Suppressor macrophage (primary cell): Measurements from ENCODE around the gene GFPT1.
"Not testable (repeated sequence)": the region's sequence is repeated elsewhere in the genome, so short reads cannot be mapped to it uniquely, and the experiment has no call there.

Experiments used
- DNase-seq, 4 experiments: peaks; one replicate each; pipeline ENCODE4 v3.0.0-alpha.2; 2020 to 2022

GFPT1 gene

GRCh38 chr2:69383176-69383812, 3.7 kb downstream of the GFPT1 start:
- no peak for DNase-seq

GRCh38 chr2:69382547-69382946, 4.5 kb downstream of the GFPT1 start:
- no peak for DNase-seq

- DNase-seq: peak; percentile 14 to 48 (median 28)
Measured at GRCh38 chr2:69381337-69381737, 5.7 kb downstream of the GFPT1 start.

- DNase-seq: peak in 1 of 4 experiments; percentile 8
Measured at GRCh38 chr2:69380072-69380917, 6.7 kb downstream of the GFPT1 start.

DNA sequence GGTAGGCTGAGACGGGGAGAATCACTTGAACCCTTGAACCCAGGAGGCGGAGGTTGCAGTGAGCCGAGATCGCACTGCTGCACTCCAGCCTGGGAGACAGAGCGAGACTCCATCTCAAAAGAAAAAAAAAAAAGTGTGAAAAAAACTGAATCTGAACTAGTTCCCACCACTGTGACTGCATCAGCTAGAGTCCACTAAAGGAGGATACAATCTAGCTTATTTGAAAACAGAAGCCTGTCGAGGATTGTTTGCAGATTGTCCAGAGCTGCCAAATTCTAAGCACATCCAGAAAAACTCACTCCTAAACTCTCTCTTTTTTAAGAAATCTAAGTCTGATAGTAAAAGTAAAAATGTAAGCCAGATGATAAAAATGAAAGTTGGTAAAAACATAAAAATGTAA, 10.6 kb downstream of the GFPT1 start:
- no peak for DNase-seq

DNA sequence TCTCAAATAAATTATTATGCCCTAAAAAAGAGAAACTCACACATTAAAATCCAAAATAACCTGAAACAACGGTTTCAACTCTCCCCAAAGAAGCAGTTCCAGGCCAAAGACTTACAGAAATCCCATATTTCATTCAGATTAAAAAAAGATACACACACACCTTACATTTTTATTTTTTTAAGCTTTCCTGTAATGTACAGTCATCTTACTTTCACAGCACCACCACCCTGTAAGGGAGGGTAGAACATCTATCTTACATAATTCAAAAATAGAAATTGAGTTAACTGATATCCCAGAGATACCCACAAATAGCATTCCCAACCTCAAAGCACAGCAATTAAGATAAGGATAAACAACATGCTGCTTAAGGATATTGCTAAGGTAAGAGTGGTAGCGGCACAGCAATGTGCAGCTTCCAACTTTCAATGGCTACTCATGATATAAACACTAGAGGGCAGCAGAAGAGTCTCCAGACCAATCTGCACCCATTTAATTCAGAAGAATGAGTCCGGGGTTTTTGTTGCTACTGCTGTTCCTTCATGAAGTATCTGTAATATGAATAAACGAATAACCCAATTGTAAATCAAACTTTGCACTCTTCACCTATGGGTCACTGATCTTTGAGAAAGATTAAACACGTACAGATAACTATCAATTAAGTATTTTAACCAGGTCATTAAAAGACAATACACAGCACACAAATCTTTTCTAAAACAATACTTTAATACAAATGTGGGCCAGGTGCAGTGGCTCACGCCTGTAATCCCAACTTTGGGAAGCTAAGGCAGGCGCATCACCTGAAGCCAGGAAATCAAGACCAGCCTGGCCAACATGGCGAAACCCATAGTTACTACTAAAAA, 11.3 kb downstream of the GFPT1 start:
- DNase-seq: peak; percentile 27 to 63 (median 46)

GRCh38 chr2:69372767-69373166, 14.3 kb downstream of the GFPT1 start:
- DNase-seq: no peak

- DNase-seq: no peak
Measured at GRCh38 chr2:69369802-69370201, 17.2 kb downstream of the GFPT1 start.

DNA sequence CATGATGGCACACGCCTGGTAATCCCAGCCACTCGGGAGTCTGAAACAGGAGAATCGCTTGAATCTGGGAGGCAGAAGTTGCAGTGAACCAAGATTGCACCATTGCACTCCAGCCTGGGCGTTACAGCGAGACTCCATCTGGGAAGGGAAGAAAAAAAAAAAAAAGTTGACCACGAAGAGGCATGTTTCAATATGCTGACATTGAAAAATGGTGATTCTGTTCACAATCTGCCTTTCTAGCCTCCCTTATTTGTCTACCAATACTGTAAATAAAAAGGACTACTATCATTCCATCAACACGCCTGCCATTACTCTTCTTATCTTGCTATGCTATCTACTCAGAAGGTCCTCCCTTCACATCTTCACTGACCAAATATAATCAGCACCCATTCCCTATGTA, 18.4 kb downstream of the GFPT1 start:
- DNase-seq: no peak

DNA sequence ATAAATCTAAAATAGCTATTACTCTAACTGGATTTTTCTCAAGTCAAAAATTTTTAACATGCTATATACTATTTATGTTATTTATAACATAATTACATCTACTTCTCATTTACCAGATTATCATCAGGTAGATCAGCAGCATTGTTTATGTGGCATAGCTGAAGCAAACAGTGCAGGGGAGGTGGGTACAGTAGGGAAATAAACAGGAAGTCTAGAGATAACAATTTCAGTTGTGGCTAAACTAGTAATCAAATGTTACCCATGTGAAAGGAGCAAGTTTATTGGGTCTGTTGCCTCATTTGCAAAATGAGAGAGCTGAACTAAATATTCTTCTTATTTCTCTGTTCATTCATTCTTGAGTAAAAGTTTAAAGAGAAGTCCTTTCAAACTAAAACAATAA, 27.7 kb downstream of the GFPT1 start:
- DNase-seq: no peak

- no peak for DNase-seq
Measured at GRCh38 chr2:69358914-69359313, 28.1 kb downstream of the GFPT1 start.

DNA sequence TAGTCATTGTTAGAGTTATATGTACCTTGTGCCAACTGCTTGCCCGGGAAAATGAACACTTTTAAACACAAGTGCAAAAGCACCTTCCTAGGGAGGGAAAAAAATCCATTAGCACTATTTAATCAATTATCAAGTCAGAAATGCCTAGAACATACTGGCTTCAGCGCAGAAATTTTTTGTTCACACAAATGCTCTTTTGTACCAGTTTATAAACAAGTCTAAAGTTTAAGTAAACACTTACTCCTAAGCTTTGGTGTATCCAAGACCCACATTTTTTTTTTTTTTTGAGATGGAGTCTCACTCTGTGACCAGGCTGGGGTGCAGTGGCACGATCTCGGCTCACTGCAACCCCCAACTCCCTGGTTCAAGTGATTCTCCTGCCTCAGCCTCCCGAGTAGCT, 30.6 kb downstream of the GFPT1 start:
- no peak for DNase-seq

- not testable (repeated sequence) for DNase-seq
Measured at GRCh38 chr2:69354976-69355375, 32.1 kb downstream of the GFPT1 start.

DNA sequence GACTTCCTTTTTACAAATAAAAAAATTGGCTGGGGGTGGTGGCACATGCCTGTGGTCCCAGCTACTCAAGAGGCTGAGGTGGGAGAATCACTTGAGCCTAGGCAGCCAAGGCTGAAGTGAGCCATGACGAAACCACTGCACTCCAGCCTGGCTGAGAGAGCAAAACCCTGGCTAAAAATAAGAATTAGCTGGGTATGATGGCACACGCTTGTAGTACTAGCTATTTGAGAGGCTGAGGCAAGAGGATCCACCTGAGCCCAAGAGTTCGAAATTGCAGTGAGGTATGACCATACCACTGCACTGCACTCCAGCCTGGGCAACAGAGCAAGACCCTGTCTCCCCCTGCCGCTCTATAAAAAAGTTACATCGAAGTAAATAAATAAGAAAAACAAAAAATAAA, 33.7 kb downstream of the GFPT1 start:
- peak in 1 of 4 experiments; percentile 11 for DNase-seq

DNA sequence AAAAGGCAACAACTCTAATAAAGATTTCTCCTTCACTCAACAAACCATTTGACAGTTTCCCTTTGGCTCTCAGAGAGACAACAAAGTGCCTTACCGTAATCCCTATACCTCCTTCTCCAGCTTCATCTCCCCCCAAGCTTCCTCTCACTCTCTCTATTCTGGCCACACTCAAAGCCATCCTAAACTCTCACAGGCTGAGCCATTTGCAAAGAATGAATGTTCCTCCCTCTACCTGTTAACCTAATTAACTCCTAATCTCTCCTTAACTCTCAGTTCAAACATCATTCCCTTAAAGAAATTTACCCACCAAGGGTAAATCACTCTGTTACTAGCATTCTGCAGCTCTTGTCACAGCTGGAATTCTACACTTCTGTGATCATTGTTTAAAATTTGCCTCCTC, 38.2 kb downstream of the GFPT1 start:
- DNase-seq: no peak

- DNase-seq: peak in 1 of 4 experiments; percentile 2
Measured at GRCh38 chr2:69345434-69345833, 41.6 kb downstream of the GFPT1 start.

DNA sequence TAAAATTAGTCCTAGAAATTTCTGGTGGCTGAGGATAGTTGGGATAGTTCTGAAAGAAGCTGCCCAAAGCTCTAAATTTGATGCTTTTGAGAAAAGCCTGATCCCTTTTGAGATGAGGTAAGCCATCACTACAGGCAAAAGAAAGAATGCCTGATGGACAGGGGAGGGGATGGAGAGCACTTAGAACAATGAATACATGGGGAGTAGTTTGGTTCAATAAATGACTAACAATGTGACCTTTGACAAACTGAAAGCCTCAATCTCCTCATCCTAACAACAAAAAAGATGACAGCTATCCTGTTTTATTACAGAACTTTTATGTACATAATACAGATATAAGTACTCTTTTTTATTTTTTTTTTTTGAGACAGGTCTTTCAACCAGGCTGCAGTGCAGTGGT, 42.7 kb downstream of the GFPT1 start:
- no peak for DNase-seq

DNA sequence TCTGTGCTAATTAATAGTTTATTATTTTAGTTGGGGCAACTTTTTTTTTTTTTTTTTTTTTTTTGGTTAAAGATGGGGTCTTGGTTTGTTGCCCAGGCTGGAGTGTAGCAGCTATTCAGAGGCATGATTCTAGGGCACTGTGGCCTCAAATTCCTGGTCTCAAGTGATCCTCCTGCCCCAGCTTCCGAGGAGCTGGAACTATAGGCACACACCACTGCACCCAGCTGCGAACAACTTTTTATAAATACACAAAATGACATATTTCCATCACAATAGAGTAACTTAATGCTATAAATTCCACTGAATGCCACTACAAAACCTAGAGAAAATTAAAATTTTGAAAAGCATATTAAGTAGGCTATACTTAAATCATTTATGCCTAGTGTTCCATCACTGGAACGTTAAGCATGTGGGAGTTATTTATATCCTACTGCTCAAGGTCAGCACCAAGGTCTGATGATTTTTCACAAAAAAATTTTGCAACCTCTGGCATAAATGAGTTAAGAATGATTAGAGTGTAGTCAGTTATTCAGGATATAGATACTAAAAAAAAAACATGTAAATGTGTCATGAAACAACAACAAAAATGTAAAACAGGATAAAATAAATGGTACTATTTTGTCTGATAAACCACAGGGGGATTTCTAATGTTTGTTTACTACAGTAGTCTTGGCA, 46.8 kb downstream of the GFPT1 start:
- DNase-seq: no peak

DNA sequence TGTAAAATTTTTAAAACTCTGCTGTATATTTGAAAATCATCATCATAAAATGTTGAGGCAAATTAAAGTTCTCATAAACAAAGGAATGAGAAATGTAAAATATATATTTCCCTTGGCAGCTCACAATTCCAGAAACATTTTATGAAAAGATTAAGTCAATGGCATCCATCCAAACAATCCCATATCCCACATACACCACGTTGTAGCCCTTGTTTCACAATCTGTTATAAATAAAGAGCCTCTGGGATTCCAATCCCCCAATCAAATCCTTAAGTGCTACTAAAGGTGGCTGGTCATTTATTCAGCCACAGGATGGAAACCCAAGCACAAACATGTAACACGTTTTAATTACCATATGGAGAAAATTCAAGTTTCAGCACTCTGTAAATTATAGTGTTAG, 51.7 kb downstream of the GFPT1 start:
- DNase-seq: no peak

GRCh38 chr2:69333352-69333751, 53.7 kb downstream of the GFPT1 start:
- no peak for DNase-seq

- DNase-seq: no peak
Measured at GRCh38 chr2:69330781-69331180, 56.2 kb downstream of the GFPT1 start.

- no peak for DNase-seq
Measured at GRCh38 chr2:69322631-69323030, 64.4 kb downstream of the GFPT1 start.

DNA sequence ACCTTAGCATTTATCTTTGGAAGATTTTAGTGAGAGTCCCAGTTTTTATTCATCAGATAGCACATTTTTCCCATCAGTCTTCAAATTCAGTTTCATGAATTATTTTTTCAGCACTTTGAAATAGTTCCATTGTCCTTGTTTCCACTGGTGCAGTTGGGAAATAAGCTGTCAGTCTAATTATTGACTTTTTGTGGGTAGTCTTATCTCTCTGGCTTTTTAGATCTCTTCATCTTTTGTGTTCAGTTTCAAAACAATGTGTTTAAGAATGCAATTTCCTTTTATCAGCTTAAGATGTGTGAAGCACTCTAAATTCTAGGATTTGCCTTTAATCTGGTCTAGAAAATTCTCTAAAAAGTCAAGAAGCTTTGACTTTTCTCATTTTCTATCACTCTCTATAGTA, 70.5 kb downstream of the GFPT1 start:
- DNase-seq: no peak
